Measurements from ENCODE around the gene PPARD. TPM values are rescaled to one million over a fixed set of nuclear protein-coding genes. Genes with fewer than 3 reads are reported as not detected.
"Not testable (repeated sequence)": the region's sequence is repeated elsewhere in the genome, so short reads cannot be mapped to it uniquely, and the experiment has no call there.

The PPARD gene
- total RNA-seq, 1 experiment from 2014 or later, result 38.4 TPM

DNA sequence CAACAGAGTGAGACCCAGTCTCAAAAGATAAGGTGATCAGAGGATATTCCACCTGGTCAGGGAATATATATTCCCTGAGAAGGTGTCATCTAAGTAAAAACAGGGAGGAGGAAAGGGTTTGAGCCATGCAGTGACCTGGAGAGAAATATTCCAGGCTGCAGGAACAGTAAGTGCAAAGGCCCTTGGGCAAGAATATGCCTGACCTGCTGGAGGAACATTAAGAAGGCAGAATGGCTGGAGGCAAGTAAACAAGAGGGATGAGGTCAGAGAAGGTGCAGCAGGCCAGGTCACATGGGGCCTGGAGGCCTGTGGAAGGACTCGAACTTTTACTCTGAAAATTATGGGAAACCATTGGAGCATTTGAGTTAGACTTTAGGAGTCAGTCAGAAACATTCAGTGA lies 38.1 kb upstream of the PPARD start:
- ChIA-PET POLR2A (no interaction called here), RAD21 (ENCODE audit: low non-redundant PET in 1 of 2, low total read pairs in 2 of 2, uncharacterized antibody in 2 of 2, unreplicated experiment in 2 of 2) (no interaction called here)
- no peak for TF ChIP-seq ZFX (IDR thresholded peaks at IDR 0.05)
- no peak for TF ChIP-seq JUND (IDR thresholded peaks at IDR 0.05)
- no peak for TF ChIP-seq ELF1 (IDR thresholded peaks at IDR 0.05; ENCODE audit: borderline replicate concordance, low read depth)
- TF ChIP-seq SRF (IDR thresholded peaks at IDR 0.05; ENCODE audit: low read depth), result no peak
- TF ChIP-seq FOSL1 (IDR thresholded peaks at IDR 0.05; ENCODE audit: low read depth), result no peak
- TF ChIP-seq, protein P1, sequence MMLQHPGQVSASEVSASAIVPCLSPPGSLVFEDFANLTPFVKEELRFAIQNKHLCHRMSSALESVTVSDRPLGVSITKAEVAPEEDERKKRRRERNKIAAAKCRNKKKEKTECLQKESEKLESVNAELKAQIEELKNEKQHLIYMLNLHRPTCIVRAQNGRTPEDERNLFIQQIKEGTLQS (IDR thresholded peaks at IDR 0.05), result no peak
- no peak for TF ChIP-seq POLR2A (IDR thresholded peaks at IDR 0.05; ENCODE audit: borderline replicate concordance, extremely low read depth, insufficient read depth, insufficient read length)
- no peak for TF ChIP-seq CBX3 (IDR thresholded peaks at IDR 0.05; ENCODE audit: low read depth)
- no peak for TF ChIP-seq YY1 (IDR thresholded peaks at IDR 0.05; ENCODE audit: extremely low read depth, insufficient replicate concordance, low read depth, low read length)
- TF ChIP-seq ZNF274 (IDR thresholded peaks at IDR 0.05; ENCODE audit: low read depth, low read length), result no peak
- TF ChIP-seq MAX (IDR thresholded peaks at IDR 0.05), result no peak

GRCh38 chr6:35305117-35305516 lies 37.2 kb upstream of the PPARD start:
- CTCF ChIA-PET, result no interaction called here
- no peak overlapping the region for H3K4me2 ChIP-seq (ENCODE audit: low read length)
- no peak overlapping the region for H2AFZ ChIP-seq (ENCODE audit: low read depth, low read length, poor library complexity, severe bottlenecking)
- POLR2A ChIA-PET, result no interaction called here
- H3K9ac ChIP-seq (ENCODE audit: low read length), result no peak overlapping the region
- TF ChIP-seq ZBTB33 (IDR thresholded peaks at IDR 0.05; ENCODE audit: extremely low read depth, insufficient replicate concordance, low read length), result no peak
- no peak for ATAC-seq
- H4K20me1 ChIP-seq (ENCODE audit: insufficient read depth), result no peaks in the 10 kb centered on the region
- no peak for DNase-seq (ENCODE audit: low read depth, low spot score)
- peaks cover 16 to 30% of the 10 kb centered on the region in 2 experiments for H3K4me1 ChIP-seq (ENCODE audit: control insufficient read depth in 1 of 2, insufficient read depth in 2 of 2, low read length in 2 of 2)
- BruUV-seq (replicated peaks), result no TSS peak
- intact Hi-C loops (cut with micrococcal nuclease), result no loop called here
- H3K36me3 ChIP-seq (ENCODE audit: control insufficient read depth in 1 of 2, insufficient read depth in 2 of 2, low read length in 2 of 2), result no peaks in the 10 kb centered on the region
- no peaks in the 10 kb centered on the region for H3K27me3 ChIP-seq (ENCODE audit: insufficient read depth, low read length)
- H3K4me3 ChIP-seq (replicated peaks in 1 of 2; ENCODE audit: low read depth in 1 of 2, low read length in 2 of 2), result no peak overlapping the region
- H3K27ac ChIP-seq (ENCODE audit: low read depth, low read length), result no peak overlapping the region
- RAD21 ChIA-PET (ENCODE audit: low non-redundant PET in 1 of 2, low total read pairs in 2 of 2, uncharacterized antibody in 2 of 2, unreplicated experiment in 2 of 2), result no interaction called here
- H3K9me3 ChIP-seq (ENCODE audit: control insufficient read depth in 1 of 2, insufficient read depth in 1 of 2, low read depth in 1 of 2, low read length in 2 of 2), result no peaks in the 10 kb centered on the region
- H3K9me2 ChIP-seq (ENCODE audit: insufficient read depth), result no peaks in the 10 kb centered on the region
- H3K79me2 ChIP-seq (ENCODE audit: insufficient read depth, low read length), result peaks cover 4% of the 10 kb centered on the region; the same call in 1 of the 2 replicates

More for the DNA sequence above, 38.1 kb upstream of the PPARD start:
- Histone ChIP-seq H3K27me3 (ENCODE audit: insufficient read depth, low read length) (no peaks in the 10 kb centered on the region), H3K79me2 (ENCODE audit: insufficient read depth, low read length) (peaks cover 4% of the 10 kb centered on the region; the same call in 1 of the 2 replicates), H3K36me3 (ENCODE audit: control insufficient read depth in 1 of 2, insufficient read depth in 2 of 2, low read length in 2 of 2) (no peaks in the 10 kb centered on the region), H3K27ac (ENCODE audit: low read depth, low read length) (no peak overlapping the region), H3K4me2 (ENCODE audit: low read length) (no peak overlapping the region), H4K20me1 (ENCODE audit: insufficient read depth) (no peaks in the 10 kb centered on the region), H3K4me3 (replicated peaks in 1 of 2; ENCODE audit: low read depth in 1 of 2, low read length in 2 of 2) (no peak overlapping the region), H3K9ac (ENCODE audit: low read length) (no peak overlapping the region), H2AFZ (ENCODE audit: low read depth, low read length, poor library complexity, severe bottlenecking) (no peak overlapping the region), H3K9me2 (ENCODE audit: insufficient read depth) (no peaks in the 10 kb centered on the region), H3K9me3 (ENCODE audit: control insufficient read depth in 1 of 2, insufficient read depth in 1 of 2, low read depth in 1 of 2, low read length in 2 of 2) (no peaks in the 10 kb centered on the region), H3K4me1 (ENCODE audit: control insufficient read depth in 1 of 2, insufficient read depth in 2 of 2, low read length in 2 of 2) (peaks cover 16 to 30% of the 10 kb centered on the region in 2 experiments)
- BruUV-seq (replicated peaks), result no TSS peak
- intact Hi-C loops (cut with micrococcal nuclease), result no loop called here
- DNase-seq (ENCODE audit: low read depth, low spot score) (no peak), ATAC-seq (no peak)
- CTCF ChIA-PET, result no interaction called here

- H3K4me1 ChIP-seq (ENCODE audit: control insufficient read depth in 1 of 2, insufficient read depth in 2 of 2, low read length in 2 of 2), result peaks cover 15 to 23% of the 10 kb centered on the region in 2 experiments
- CTCF ChIA-PET; H3K79me2 ChIP-seq (ENCODE audit: insufficient read depth, low read length); H3K27me3 ChIP-seq (ENCODE audit: insufficient read depth, low read length); H2AFZ ChIP-seq (ENCODE audit: low read depth, low read length, poor library complexity, severe bottlenecking); H3K9me3 ChIP-seq (ENCODE audit: control insufficient read depth in 1 of 2, insufficient read depth in 1 of 2, low read depth in 1 of 2, low read length in 2 of 2); H4K20me1 ChIP-seq (ENCODE audit: insufficient read depth); DNase-seq (ENCODE audit: low read depth, low spot score); intact Hi-C loops (cut with micrococcal nuclease); H3K27ac ChIP-seq (ENCODE audit: low read depth, low read length); H3K4me3 ChIP-seq (replicated peaks in 1 of 2; ENCODE audit: low read depth in 1 of 2, low read length in 2 of 2); POLR2A ChIA-PET; H3K4me2 ChIP-seq (ENCODE audit: low read length); BruUV-seq (replicated peaks); H3K36me3 ChIP-seq (ENCODE audit: control insufficient read depth in 1 of 2, insufficient read depth in 2 of 2, low read length in 2 of 2); ATAC-seq; H3K9ac ChIP-seq (ENCODE audit: low read length); RAD21 ChIA-PET (ENCODE audit: low non-redundant PET in 1 of 2, low total read pairs in 2 of 2, uncharacterized antibody in 2 of 2, unreplicated experiment in 2 of 2); H3K9me2 ChIP-seq (ENCODE audit: insufficient read depth): not testable (repeated sequence)
Observed at GRCh38 chr6:35307138-35307537, 35.2 kb upstream of the PPARD start.
